ENCODE results near the gene KIDINS220. TPM values are rescaled to one million over a fixed set of nuclear protein-coding genes. Genes with fewer than 3 reads are reported as not detected.
A peak's percentile ranks its signal among the peaks of the same experiment; 100 is the strongest.

The KIDINS220 gene
- total and polyA plus RNA-seq, 9 donors, result 33.8 to 96.9 (median 66.7) TPM

DNA sequence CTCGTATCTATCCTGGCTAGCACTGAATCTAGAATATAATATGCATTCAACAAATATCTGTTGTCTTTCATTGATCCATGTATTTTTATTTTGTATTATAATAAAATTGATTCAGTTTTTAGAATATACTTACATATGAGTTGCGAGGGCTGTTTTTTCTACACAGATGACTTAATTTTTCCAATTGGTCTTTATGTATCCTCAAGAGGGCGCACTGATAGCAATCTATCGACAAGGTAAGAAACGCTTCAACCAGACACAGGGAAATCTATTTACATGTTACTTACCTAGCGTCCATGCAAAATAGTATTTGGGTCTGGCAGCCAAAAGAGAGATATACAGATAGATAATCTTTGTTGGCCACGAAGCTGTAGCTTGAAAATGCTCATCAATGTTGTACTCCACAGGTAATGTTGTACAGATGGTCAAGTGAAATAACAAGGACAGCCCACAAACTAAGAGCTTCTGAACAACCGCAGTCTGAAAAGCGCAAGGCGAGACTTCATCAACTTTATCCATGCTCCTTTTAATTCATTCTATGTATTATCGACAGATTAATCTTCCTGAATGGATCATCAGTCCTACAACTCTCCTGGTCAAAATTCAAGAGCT lies 35.5 kb upstream of the KIDINS220 start:
- Histone ChIP-seq H3K4me3 (no peak overlapping the region), H3K27ac (no peak overlapping the region), H3K4me1 (ENCODE audit: insufficient read depth) (no peaks in the 10 kb centered on the region), H3K9me3 (no peaks in the 10 kb centered on the region), H3K27me3 (no peaks in the 10 kb centered on the region), H3K36me3 (no peaks in the 10 kb centered on the region)
- TF ChIP-seq, protein P1, sequence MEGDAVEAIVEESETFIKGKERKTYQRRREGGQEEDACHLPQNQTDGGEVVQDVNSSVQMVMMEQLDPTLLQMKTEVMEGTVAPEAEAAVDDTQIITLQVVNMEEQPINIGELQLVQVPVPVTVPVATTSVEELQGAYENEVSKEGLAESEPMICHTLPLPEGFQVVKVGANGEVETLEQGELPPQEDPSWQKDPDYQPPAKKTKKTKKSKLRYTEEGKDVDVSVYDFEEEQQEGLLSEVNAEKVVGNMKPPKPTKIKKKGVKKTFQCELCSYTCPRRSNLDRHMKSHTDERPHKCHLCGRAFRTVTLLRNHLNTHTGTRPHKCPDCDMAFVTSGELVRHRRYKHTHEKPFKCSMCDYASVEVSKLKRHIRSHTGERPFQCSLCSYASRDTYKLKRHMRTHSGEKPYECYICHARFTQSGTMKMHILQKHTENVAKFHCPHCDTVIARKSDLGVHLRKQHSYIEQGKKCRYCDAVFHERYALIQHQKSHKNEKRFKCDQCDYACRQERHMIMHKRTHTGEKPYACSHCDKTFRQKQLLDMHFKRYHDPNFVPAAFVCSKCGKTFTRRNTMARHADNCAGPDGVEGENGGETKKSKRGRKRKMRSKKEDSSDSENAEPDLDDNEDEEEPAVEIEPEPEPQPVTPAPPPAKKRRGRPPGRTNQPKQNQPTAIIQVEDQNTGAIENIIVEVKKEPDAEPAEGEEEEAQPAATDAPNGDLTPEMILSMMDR (IDR thresholded peaks at IDR 0.05), result peak in 2 of 3 donors; percentile 21 to 24
- no peak for TF ChIP-seq POLR2A (IDR thresholded peaks at IDR 0.05)
- no peak for DNase-seq
- intact Hi-C loops (cut with DNase I), result no loop called here
- 54 to 57% (median 56%) methylated on average over 11 of the region's 11 CpGs for WGBS, 3 donors

DNA sequence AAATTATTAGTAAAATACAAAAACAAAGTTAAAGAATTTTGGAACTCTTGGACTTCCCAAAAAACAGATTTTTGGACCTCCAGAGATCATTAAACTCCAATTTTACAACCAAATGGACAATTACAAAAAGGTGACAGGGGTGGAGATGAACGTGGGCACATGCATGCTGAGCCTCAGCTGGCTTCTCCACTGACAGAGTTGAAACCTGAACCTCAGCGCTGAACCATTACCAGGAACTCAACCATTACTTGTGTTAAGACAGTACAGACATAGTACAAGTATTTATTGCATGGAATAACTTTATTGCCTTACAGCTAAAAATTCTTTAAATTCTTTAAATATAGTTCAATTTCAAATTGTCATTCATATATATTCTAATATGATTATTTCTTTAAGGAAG lies 33.0 kb upstream of the KIDINS220 start:
- TF ChIP-seq POLR2A (IDR thresholded peaks at IDR 0.05) (no peak), EP300 (IDR thresholded peaks at IDR 0.05) (no peak)
- TF ChIP-seq, protein P1 (IDR thresholded peaks at IDR 0.05), result no peak
- H3K4me1 ChIP-seq (ENCODE audit: insufficient read depth), result no peaks in the 10 kb centered on the region
- no peak overlapping the region for H3K4me3 ChIP-seq
- no peak overlapping the region for H3K27ac ChIP-seq
- DNase-seq, result no peak
- intact Hi-C loops (cut with DNase I), result no loop called here
- 85 to 93% (median 92%) methylated on average over 2 of the region's 2 CpGs for WGBS, 3 donors
- H3K9me3 ChIP-seq, result no peaks in the 10 kb centered on the region
- no peaks in the 10 kb centered on the region for H3K36me3 ChIP-seq
- no peaks in the 10 kb centered on the region for H3K27me3 ChIP-seq

DNA sequence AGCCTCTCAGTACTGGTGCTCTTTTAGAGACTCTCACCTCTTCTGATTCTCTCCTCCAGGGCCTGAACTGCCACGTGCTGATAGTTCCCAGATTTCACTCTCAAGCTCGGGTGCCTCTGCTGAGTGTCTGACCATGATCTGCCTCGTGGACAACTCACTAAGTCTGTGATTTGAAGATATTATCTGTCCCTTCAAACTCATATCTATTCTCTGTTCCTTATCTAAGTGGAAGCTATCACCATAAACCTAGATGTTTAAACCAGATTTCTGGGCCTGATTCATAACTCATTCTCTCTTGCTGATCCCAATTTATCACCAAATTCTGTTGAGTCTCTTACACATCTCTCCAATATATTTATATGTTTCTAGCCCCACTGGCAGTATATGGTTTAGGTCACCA lies 29.9 kb upstream of the KIDINS220 start:
- Histone ChIP-seq H3K9me3 (no peaks in the 10 kb centered on the region), H3K4me3 (no peak overlapping the region), H3K27me3 (no peaks in the 10 kb centered on the region), H3K36me3 (no peaks in the 10 kb centered on the region), H3K27ac (no peak overlapping the region), H3K4me1 (ENCODE audit: insufficient read depth) (no peaks in the 10 kb centered on the region)
- intact Hi-C loops (cut with DNase I), result no loop called here
- WGBS, 3 donors, result 85 to 92% (median 89%) methylated on average over 3 of the region's 3 CpGs
- TF ChIP-seq EP300 (IDR thresholded peaks at IDR 0.05), result no peak
- TF ChIP-seq, protein P1 (IDR thresholded peaks at IDR 0.05), result no peak
- DNase-seq, result no peak

DNA sequence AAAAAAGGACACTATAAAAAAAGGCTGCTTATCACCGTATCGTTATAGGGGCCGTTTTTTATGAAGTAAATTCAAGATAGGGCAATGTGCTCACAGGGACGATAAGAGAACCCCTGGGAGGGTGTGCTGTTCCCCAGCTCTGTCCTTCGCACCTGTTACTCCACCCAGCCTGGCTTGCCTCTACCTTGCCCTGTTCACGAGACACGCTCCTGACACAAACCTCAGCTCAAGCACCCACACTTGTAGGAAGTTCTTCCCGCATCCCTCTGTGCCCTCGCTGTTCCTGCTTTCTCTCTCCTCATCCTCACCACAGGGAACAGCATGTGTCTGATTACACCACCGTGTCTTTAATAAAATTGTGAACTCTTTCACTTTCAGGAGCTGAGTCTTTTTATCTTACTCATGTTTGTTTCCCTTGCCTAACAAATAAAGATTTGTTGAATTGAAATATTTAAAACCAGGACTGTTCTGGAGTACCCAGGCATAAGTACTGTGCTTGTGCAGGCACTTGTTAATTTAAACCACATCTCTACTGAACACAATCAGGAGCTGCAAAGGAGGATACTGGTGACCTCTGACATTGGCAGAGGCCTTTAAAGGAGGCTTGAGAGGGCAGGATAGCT lies 26.0 kb upstream of the KIDINS220 start:
- no peak overlapping the region for H3K4me3 ChIP-seq
- H3K9me3 ChIP-seq, result no peaks in the 10 kb centered on the region
- TF ChIP-seq POLR2A (IDR thresholded peaks at IDR 0.05), result no peak
- no peak for TF ChIP-seq EP300 (IDR thresholded peaks at IDR 0.05)
- TF ChIP-seq, protein P1 (IDR thresholded peaks at IDR 0.05), result no peak
- no peak for DNase-seq
- H3K27ac ChIP-seq, result no peak overlapping the region
- H3K27me3 ChIP-seq, result no peaks in the 10 kb centered on the region
- intact Hi-C loops (cut with DNase I), result no loop called here
- WGBS, 3 donors, result 82 to 85% (median 83%) methylated on average over 10 of the region's 10 CpGs
- no peaks in the 10 kb centered on the region for H3K4me1 ChIP-seq (ENCODE audit: insufficient read depth)
- no peaks in the 10 kb centered on the region for H3K36me3 ChIP-seq

Measured in ovary (tissue), 9 donors.